ENCODE measurements around the gene UBA7.

UBA7 gene

DNA sequence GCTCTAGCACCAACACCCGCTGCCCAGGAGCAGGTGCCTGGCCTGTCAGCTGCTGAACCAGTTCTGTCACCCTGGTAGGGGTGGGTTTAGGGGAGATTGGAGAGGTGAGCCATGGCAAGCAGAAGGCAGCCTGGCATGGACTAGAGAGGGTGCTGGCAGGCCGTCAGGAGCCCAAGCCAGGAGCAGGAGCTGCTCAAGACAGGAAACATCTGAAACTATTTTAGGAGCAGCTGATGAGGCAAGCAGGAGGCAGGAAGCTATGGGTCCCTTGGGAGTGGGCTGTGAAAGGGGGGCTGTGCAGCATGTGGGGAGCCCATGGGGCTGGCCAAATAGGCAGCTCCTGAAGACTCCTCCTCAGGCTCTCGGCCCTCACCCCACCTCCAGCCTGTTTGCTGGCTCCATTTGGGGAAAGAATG, 8.4 kb downstream of the UBA7 start:
- in situ Hi-C loops (cut with MboI; ENCODE audit: low sequenced_read_pairs) = no loop called here

DNA sequence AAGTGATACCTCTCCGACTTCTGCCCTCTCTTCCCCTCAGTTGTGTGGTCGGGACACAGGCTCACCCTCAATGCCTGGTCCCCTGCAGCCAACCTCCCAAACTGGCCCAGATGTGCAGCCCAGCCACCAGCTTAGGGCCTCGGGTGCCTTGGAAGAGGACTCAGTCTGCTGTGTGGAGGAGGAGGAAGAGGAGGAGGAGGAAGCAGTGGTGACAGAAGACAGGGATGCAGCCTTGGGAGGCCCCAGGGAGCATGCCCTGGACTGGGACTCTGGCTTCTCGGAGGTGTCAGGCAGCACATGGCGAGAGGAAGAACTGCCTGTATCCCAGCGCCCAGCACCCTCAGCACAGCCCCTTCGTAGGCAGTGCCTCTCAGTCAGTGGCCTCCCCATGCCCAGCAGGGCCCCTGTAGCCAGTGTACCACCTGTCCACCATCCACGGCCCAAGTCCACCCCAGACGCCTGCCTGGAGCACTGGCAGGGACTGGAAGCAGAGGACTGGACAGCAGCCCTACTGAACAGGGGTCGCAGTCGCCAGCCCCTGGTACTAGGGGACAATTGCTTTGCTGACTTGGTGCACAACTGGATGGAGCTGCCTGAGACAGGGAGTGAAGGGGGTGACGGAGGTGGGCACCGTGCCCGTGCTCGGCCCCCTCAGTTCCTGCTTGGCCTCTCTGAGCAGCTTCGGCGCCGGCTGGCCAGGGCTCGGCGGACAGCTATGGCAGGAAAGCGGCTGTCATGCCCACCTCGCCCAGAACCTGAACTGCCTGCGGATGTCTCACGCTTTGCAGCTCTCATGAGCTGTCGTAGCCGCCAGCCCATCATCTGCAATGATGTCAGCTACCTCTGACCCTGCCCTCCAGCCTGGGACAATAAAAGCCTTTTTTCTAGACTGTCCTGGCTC, 9.4 kb downstream of the UBA7 start:
- in situ Hi-C loops (cut with MboI; ENCODE audit: low sequenced_read_pairs) = no loop called here

DNA sequence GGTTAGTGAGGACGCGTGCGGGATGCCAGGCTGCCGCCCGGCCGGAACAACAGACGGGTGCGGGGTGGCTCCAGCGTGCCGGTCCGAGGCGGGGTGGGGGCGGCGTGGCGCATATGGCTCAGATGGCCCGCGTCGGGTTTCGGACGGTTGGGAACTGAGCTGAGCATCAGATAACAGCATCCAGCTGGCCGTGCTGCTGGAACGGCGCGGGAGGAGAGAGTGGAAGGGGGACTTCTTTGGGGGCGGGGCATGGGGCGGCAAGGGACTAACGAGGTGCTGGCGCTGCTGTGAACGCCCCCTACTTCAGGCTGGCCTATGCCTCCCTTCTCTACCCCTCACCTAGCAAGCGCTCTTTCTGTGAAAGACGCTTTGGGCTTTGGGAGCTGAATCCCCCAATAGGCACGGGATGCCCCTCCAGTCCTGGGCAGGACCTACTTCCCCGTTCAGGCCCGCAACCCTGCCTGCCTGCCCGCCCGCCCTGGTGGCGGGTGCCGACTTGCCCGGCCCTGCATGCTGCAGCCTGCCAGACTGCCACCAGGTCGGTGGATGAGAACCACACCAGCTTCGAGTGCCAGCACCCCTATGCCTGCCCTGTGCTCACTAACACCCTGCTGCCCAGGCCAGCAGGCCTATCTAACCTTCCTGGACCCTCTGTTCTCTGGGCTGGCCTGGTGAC, 10.2 kb downstream of the UBA7 start:
- in situ Hi-C loops (cut with MboI; ENCODE audit: low sequenced_read_pairs) = no loop called here

DNA sequence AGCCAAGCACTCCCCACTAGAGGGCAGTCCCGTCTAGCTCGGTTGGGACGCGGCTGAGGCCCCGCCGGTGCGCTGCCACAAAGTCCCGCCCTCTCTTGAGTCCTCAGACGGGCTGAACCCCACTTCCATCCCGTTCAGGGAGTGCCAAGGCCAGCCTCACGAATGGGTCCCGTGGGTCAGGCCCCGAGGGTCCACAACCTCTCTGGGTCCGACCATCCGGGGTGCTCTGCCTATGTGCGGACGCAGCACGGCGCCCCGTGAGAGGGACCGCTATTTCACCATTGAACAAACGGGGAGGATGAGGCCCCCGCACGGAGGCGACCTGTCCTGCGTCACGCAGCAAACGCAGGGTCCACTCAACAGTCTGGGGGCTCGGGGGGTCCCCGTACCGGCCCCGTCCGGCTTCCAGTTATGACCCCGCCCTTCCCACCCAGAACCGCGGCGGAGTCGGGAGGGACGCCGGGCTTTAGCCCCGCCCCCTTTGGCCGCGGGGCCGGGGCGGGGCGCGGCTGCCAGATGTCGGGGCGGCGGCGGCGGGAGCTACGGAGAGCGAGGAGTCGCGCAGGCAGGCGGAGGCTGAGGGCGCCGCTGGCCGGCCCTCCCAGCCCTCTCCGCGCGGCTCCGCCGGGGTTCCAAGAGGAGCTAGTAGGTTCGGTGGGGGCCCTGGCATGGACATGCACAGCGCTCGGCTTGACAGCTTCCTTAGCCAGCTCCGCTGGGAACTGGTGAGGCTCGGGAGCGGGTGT, 10.9 kb downstream of the UBA7 start, which contains the start of gene INKA1:
TSS of gene INKA1 (plus strand) at position 543 of the 746 bp plus-strand sequence. CDS start at position 675, 132 bp downstream.
- in situ Hi-C loops (cut with MboI; ENCODE audit: low sequenced_read_pairs) = no loop called here

- in situ Hi-C loops (cut with MboI; ENCODE audit: low sequenced_read_pairs) = no loop called here
Observed at GRCh38 chr3:49801160-49801559, 12.6 kb downstream of the UBA7 start.

DNA sequence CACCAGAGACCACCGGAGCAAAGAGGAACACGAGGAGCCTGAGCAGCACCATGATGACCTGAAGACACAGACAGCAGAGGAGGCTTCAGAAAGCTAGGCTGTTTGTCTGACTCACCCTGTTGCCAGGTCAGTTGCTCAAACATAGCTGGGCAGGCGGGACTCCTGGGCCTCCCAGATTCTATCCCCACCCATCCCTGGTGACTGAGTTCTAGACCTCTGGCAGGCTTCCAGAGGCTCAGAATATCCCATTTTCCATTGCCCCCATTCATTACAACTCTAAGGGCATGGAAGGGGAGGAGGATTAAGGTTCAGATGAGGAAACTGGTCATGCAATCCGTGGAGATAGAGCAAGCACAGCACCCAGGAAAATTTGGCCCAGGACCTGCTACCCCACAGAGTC, 14.0 kb downstream of the UBA7 start, which contains the start of gene CDHR4:
TSS of gene CDHR4 (minus strand) at position 113 of the 400 bp plus-strand sequence. CDS start at position 52, 61 bp downstream.
- in situ Hi-C loops (cut with MboI; ENCODE audit: low sequenced_read_pairs) = no loop called here

- in situ Hi-C loops (cut with MboI; ENCODE audit: low sequenced_read_pairs) = no loop called here
Observed at GRCh38 chr3:49799105-49799504, 14.6 kb downstream of the UBA7 start.

GRCh38 chr3:49794926-49795905, 18.5 kb downstream of the UBA7 start:
- in situ Hi-C loops (cut with MboI; ENCODE audit: low sequenced_read_pairs) = no loop called here

- in situ Hi-C loops (cut with MboI; ENCODE audit: low sequenced_read_pairs) = no loop called here
Observed at GRCh38 chr3:49794431-49794830, 19.3 kb downstream of the UBA7 start.

GRCh38 chr3:49793486-49794085, 20.2 kb downstream of the UBA7 start:
- in situ Hi-C loops (cut with MboI; ENCODE audit: low sequenced_read_pairs) = no loop called here

DNA sequence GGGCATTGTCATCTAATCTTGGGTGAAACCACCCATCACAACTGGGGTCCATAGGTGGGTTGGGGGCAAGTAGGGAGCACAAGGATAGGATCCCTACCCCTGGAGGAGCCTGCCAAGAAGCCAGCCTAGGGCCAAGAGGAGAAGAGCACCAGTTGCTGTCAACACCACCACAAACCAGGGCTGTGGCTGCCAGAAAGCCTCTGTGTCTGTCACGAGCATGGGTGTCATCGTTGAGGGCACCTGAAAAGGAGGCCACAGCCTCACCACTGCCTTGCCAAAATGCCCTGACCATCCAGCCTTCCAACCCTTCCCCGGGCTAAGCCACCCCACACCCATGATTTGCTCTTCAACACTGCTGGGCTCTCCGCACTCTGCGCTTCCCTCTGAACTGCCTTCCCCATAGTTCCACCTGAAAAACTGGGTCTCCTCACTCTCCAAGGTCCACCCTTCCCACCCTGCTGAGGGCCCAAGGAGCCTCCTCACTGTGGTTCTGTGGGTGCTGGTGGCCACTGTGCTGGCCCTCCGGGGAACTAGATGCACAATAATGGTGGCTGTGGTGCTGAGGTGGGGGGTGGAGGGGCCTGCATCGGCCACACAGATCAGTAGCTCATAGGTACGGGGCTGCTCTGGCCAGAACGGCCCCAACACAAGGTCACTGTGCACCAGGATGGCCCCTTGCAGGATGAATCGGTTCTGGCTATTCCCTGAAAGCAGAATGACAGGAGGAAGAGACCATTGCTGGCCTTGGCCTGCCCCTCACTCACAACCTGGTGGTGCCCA, 21.2 kb downstream of the UBA7 start:
- in situ Hi-C loops (cut with MboI; ENCODE audit: low sequenced_read_pairs) = no loop called here

GRCh38 chr3:49791571-49791970, 22.2 kb downstream of the UBA7 start:
- in situ Hi-C loops (cut with MboI; ENCODE audit: low sequenced_read_pairs) = no loop called here

DNA sequence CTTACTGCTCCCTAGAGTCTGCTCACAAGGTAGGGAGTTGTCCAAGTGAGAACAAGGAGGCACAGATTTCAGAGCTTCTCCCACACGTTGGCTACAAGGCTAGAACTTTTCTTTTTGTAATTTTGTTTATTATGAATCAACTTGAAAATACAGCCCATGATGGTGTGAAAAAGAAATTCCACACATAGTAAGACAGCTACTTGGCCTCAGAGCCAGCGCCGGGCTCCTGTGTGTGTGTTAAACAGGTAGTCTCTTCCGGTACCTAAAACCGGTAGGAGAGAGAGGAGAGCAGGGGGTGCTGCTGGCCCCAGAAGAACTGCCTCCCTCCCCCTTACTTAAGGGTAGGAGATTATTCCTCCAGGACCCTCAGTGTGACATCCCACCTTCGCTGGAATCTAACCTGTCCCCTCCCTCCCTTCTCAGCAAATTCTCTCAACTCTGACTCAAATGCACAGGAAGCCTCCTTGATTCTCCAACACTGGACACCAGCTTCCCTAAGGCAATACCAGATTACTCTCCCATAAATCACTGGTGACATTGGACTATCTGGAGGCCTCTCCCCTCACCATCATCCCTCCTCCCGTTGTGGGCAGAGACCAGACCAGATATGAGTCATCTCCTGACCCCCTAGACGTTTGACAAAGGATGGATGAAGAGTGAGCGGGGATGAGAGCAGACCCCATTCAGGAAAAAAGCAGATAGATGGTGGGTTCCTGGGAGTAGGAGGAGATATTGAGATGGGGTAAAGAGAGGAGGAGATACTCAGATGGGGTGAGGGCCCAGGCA, 22.9 kb downstream of the UBA7 start:
- in situ Hi-C loops (cut with MboI; ENCODE audit: low sequenced_read_pairs) = no loop called here

DNA sequence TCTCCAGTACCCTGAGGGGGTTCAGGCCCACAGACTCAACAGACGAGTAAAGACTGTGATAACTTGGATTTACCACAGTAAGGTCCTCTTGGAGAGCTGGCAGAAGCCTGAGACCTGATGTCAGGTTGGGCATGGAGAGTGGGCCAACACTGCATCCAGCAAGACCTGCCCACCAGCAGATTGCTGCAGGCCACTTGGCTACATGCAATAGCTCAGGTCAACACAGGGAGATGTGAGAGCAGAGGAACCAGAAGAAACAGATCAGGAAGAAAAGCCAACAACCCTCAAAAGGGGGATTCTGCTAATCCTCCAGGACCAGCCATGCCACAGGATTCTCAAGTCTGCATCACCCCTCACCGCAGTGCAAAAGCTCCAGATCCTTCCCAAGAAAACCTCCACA, 25.7 kb downstream of the UBA7 start:
- in situ Hi-C loops (cut with MboI; ENCODE audit: low sequenced_read_pairs) = no loop called here

DNA sequence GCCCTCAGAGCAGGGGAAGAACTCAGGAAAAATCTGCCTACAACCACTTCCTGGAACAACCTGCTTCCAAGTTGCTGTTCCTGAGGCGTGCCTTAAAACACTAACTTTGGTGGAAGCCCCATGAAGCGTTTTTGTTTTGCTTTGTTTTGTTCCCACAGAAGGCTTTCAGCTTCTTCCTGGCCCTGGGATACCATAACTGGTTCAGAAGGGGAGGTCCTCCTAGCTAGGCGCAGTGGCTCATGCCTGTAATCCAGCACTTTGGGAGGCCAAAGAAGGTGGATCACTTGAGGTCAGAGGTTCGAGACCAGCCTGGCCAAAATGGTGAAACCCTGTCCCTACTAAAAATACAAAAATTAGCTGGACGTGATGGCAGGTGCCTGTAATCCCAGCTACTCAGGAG, 26.2 kb downstream of the UBA7 start:
- in situ Hi-C loops (cut with MboI; ENCODE audit: low sequenced_read_pairs) = no loop called here

DNA sequence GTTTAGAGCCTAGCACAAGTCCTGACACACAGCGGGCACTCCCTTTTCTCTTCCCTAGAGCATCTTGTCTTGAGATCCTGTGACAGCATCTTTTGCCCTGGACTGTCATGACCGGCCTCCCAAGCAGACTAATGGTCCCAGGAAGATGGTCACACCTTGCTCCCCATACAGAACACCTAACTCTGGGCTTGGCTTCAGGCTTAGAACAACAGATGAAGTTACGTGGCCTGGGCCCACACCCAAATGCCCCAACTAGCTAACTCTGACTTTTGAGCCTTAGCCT, 26.6 kb downstream of the UBA7 start:
- in situ Hi-C loops (cut with MboI; ENCODE audit: low sequenced_read_pairs) = no loop called here

GRCh38 chr3:49786357-49787181, 27.2 kb downstream of the UBA7 start, which contains the start of gene IP6K1:
IP6K1 (minus strand) TSS chr3:49786542; CDS start chr3:49748040, 38,502 bp downstream.
- in situ Hi-C loops (cut with MboI; ENCODE audit: low sequenced_read_pairs) = no loop called here

Measured in hTERT RPE-1 (cell line).